ENCODE results near the gene TFF2.

GRCh38 chr21:42311160-42311559, 39.6 kb downstream of the TFF2 start:
- TF ChIP-seq CTCF (IDR thresholded peaks at IDR 0.05; ENCODE audit: low read length) (no peak), EZH2 (IDR thresholded peaks at IDR 0.05; ENCODE audit: borderline replicate concordance, low read length) (no peak)

Data from OCI-LY1 (cell line).